Immature natural killer cell (primary cell): ENCODE measurements around the gene MBNL2. TPM values are rescaled to one million over a fixed set of nuclear protein-coding genes. Genes with fewer than 3 reads are reported as not detected.

ENCODE experiments used
- DNase-seq, 3 donors: peaks; one replicate each; pipeline ENCODE4 v3.0.0; 2022; ENCODE audit warnings: mixed read lengths in 1 of 3
- H3K27ac Mint-ChIP-seq, 6 donors: one replicate each; pipeline ENCODE4 v1.8.0; 2020; ENCODE audit warnings: mixed read lengths in 6 of 6, mild to moderate bottlenecking in 5 of 6, inconsistent platforms in 4 of 6, moderate library complexity in 3 of 6
- H3K27me3 Mint-ChIP-seq, 3 donors: one replicate each; pipeline ENCODE4 v1.8.0; 2020 to 2021; ENCODE audit warnings: low read depth in 3 of 3, mild to moderate bottlenecking in 3 of 3, mixed read lengths in 3 of 3, moderate library complexity in 3 of 3, inconsistent platforms in 1 of 3
- H3K36me3 Mint-ChIP-seq, 3 donors: one replicate each; pipeline ENCODE4 v1.8.0; 2020; ENCODE audit warnings: mixed read lengths in 3 of 3, inconsistent platforms in 2 of 3, mild to moderate bottlenecking in 2 of 3
- H3K4me1 Mint-ChIP-seq, 2 donors: one replicate each; pipeline ENCODE4 v1.8.0; 2020; ENCODE audit warnings: inconsistent platforms in 2 of 2, mild to moderate bottlenecking in 2 of 2, mixed read lengths in 2 of 2, moderate library complexity in 1 of 2
- H3K4me3 Mint-ChIP-seq, 5 donors: one replicate each; pipeline ENCODE4 v1.8.0; 2020; ENCODE audit warnings: mild to moderate bottlenecking in 5 of 5, mixed read lengths in 5 of 5, inconsistent platforms in 3 of 5, moderate library complexity in 3 of 5
- H3K9me3 Mint-ChIP-seq, 6 donors: one replicate each; pipeline ENCODE4 v1.8.0; 2020; ENCODE audit warnings: mild to moderate bottlenecking in 6 of 6, mixed read lengths in 6 of 6, inconsistent platforms in 4 of 6, moderate library complexity in 3 of 6
- polyA plus RNA-seq, 3 donors: library from polyadenylated mRNA; unstranded; fragments of 300-500 nt; fragmentation: Illumina TruSeq; gene quantifications; one replicate each; pipeline ENCODE4 v1.2.3, GENCODE V29; 2021

Gene MBNL2
- 10 to 100 TPM; 11.7 to 19.4 (median 18.6) TPM for polyA plus RNA-seq

DNA sequence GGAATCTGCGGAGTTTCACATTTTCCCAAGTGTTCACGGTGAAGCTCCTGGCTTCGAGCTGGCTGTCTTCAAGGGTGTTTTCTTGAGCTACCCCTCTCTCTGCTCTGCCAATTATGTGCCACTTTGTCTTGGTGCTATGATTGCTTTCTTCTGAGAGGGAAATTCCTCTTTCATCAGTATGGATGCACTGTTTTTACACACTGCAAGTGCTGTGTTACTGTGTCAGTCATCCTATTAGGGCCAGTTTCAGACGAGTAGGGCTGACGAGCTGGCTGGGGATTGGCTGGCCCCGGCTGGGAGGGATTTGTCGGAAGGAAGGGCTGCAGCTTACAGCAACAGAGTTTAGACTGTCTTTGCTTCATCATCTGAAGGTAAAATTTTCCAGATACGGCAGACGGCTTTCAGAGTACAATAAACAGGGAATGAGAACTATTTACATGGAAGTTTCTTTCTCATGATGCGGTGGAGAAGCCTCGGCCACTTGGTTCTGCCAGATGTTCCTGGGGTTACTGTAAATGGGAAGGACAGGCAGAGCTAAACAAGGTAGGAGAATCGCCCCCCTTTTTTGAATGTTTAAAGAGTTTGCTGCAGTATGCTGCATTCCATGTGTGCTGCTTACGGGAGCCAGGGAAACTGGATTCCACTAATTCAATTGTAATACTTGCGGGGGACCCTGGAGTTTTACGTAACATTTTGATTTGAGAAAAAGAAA, at the start of gene MBNL2:
MBNL2 (plus strand) TSS at position 345 of the 712 bp plus-strand sequence. CDS start 53,903 bp downstream, outside the sequence.
- DNase-seq, result peak; percentile 78 to 81 (median 81)
- Mint-ChIP-seq H3K36me3 (no peaks in the 10 kb centered on the region), H3K9me3 (no peaks in the 10 kb centered on the region), H3K4me3 (peak within 1 kb of the TSS; percentile 88 to 98 (median 93)), H3K27ac (peak within 1 kb of the TSS; percentile 91 to 99 (median 95)), H3K27me3 (peaks cover 0 to 6% (median 5%) of the 10 kb centered on the region in 3 donors), H3K4me1 (peaks cover 46 to 51% of the 10 kb centered on the region in 2 donors)

DNA sequence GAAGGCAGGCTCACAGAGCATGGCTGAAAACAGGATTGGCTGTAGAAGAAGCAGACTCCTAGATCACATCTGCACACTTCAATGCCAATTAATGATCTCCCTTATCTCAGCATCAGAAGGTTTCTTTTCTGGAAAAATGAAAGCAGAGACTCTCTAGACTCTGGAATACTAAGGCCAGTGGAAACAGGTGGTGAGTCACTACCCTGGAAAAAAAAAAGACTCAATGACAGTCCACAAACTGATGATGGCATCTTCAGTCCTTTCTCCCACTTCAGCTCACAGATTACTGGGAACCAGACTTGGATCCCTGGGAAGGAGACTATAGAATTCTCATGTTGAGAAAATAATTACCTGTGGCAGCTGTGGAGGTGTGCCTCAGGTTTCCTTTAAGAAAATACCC, 47.5 kb upstream of the MBNL2 start:
- H3K9me3 Mint-ChIP-seq, result no peaks in the 10 kb centered on the region
- H3K4me1 Mint-ChIP-seq, result no peaks in the 10 kb centered on the region
- H3K36me3 Mint-ChIP-seq, result no peaks in the 10 kb centered on the region
- peaks cover 2 to 4% (median 4%) of the 10 kb centered on the region in 3 donors for H3K27me3 Mint-ChIP-seq
- DNase-seq, result no peak
- H3K27ac Mint-ChIP-seq, result no peak overlapping the region
- no peak overlapping the region for H3K4me3 Mint-ChIP-seq

DNA sequence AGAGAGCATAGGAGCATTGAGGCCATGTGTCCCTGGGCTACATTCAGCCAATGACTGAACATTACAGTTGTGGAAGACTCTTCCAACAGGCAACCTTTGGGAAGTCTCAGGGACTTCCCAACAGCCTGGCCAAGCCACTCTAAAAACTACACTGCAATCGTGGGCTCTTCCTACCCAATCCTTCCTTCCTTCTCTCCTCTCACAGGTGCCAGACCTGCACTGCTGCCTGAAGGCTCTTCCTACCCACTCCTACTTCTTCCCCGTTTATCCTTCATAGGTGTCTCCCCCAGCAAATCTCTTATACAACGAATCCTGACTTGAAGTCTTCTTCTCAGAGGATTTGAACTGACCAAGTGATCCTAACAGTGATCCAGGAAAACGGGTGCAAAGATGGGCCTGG, 47.1 kb upstream of the MBNL2 start:
- Mint-ChIP-seq H3K27me3 (peaks cover 2 to 4% (median 4%) of the 10 kb centered on the region in 3 donors), H3K9me3 (no peaks in the 10 kb centered on the region), H3K27ac (no peak overlapping the region), H3K4me3 (no peak overlapping the region), H3K36me3 (no peaks in the 10 kb centered on the region), H3K4me1 (no peaks in the 10 kb centered on the region)
- DNase-seq, result no peak

DNA sequence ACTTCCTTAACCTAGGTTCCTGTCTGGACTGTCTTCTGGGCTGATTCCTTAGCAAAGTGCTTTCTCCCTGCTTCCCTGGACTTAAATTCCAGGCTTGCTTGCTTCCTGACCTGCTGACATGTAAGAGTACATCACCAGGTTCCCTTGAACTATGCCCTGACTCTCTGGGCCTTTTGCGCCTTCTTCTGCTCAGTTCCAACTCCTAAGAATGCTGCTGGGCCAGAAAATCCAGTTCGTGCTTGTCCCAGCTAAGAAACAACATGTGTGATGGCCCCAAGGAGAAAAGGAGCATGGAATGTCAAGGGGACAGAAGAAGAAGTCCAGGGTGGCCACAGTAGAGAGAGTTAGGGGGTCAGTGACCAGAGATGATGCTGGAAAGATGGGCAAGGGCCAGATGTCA, 42.6 kb upstream of the MBNL2 start:
- Mint-ChIP-seq H3K27me3 (peaks cover 0 to 4% (median 2%) of the 10 kb centered on the region in 3 donors), H3K36me3 (no peaks in the 10 kb centered on the region), H3K4me3 (no peak overlapping the region), H3K4me1 (no peaks in the 10 kb centered on the region), H3K9me3 (no peaks in the 10 kb centered on the region), H3K27ac (no peak overlapping the region)
- no peak for DNase-seq

DNA sequence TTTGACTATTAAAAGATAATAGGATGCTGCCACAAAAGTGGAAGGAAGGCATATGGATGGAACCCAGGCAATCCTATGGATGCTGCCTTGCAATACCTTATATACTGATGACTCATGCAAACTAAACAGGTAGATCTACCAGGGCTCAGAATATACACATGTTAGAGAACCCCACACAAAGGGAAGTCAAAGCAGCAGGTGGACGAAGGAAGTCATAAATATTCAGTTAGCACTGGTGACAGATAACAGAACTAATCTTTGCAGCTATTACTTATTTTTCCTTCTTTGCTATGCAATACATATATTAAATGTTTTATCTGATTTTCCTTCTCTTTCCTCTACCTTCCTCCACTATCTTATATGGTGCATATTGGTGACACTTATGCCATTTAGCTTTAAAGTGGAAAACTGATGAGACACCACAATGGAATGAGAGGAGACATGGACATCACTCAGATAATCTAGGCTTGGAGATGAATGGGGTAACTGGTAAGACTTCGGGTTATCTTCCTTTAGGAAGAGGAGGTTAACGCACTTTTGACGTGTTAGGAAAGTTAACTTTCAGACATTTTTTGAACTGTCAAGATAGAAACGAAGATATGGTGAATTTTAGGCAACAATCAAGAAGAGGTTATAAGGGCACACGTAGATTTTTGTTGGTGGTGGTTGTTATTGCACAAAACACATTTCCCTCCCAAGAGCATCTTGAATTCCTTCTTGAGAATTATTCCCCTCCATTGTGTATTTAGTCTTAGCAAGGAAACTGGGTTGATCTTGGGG, 39.8 kb upstream of the MBNL2 start:
- Mint-ChIP-seq H3K27me3 (peaks cover 0 to 5% (median 5%) of the 10 kb centered on the region in 3 donors), H3K4me3 (no peak overlapping the region), H3K9me3 (no peaks in the 10 kb centered on the region), H3K36me3 (no peaks in the 10 kb centered on the region), H3K27ac (no peak overlapping the region), H3K4me1 (no peaks in the 10 kb centered on the region)
- DNase-seq, result no peak

- no peaks in the 10 kb centered on the region for H3K9me3 Mint-ChIP-seq
- H3K36me3 Mint-ChIP-seq, result no peaks in the 10 kb centered on the region
- DNase-seq, result no peak
- no peaks in the 10 kb centered on the region for H3K4me1 Mint-ChIP-seq
- no peak overlapping the region for H3K4me3 Mint-ChIP-seq
- no peak overlapping the region for H3K27ac Mint-ChIP-seq
- peaks cover 3 to 4% (median 3%) of the 10 kb centered on the region in 3 donors for H3K27me3 Mint-ChIP-seq
Observed at GRCh38 chr13:97185291-97185690, 36.8 kb upstream of the MBNL2 start.

GRCh38 chr13:97185751-97186150, 36.4 kb upstream of the MBNL2 start:
- Mint-ChIP-seq H3K27ac (no peak overlapping the region), H3K4me1 (no peaks in the 10 kb centered on the region), H3K27me3 (peaks cover 3 to 4% (median 3%) of the 10 kb centered on the region in 3 donors), H3K4me3 (no peak overlapping the region), H3K36me3 (no peaks in the 10 kb centered on the region), H3K9me3 (no peaks in the 10 kb centered on the region)
- DNase-seq, result no peak

DNA sequence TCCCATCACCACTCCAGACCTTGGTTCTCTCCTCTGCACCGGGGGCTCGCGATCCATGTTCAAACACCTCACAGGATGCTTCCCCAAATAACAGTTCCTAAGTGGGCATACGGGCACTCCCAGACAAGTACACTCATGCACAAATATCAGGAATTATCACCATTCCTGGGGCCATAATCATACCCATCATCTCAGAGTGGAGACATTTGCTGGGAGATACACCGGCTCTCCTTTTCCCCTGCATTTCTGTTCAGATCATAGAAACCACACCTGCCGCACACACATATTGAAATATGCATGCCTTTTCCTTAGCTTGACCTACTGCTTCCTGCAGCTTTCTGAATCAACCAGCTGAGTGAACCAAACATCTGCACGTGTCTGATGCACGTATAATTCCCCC, 33.9 kb upstream of the MBNL2 start:
- H3K36me3 Mint-ChIP-seq, result no peaks in the 10 kb centered on the region
- H3K4me3 Mint-ChIP-seq, result no peak overlapping the region
- H3K27ac Mint-ChIP-seq, result no peak overlapping the region
- H3K4me1 Mint-ChIP-seq, result no peaks in the 10 kb centered on the region
- no peak for DNase-seq
- peaks cover 3 to 5% (median 3%) of the 10 kb centered on the region in 3 donors for H3K27me3 Mint-ChIP-seq
- no peaks in the 10 kb centered on the region for H3K9me3 Mint-ChIP-seq

DNA sequence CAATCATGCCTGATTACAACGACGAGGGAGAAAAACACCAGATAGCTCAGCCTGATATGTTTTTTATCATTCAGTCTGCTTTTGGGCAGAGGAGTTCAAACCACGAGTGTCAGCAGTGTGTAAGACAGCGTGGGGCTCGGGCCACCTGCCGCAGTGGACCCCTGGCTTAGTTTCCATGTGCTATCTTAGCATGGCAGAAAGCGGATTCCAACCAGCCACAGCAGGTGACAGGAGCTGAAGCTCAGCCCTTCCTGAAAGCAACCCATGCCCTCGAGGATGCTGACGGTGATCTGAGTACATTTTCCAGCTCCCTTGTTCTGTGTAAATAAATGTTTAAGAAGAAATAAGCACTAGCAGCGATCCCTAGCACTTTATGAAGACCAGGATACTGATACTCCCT, 32.2 kb upstream of the MBNL2 start:
- H3K36me3 Mint-ChIP-seq, result no peaks in the 10 kb centered on the region
- H3K27ac Mint-ChIP-seq, result no peak overlapping the region

DNA sequence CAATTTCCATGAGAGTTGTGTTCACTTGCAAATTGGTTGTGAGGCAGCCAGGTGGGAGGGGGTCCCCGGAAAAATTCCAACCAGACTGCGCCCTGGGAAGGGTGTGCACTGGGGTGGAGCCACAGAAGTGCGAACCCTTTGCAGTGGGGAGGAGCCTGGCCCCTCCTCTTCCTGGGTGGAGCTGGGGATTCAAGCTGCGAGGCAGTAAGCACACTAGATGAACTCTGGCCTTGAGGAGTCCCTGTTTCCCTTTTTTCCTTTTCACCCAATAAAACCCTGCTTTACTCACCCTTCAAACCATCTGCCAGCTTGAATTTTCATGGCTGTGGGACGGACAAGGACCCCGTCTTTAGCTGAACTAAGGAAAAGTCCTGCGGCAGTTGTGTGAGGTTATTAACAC, 31.0 kb upstream of the MBNL2 start:
- H3K9me3 Mint-ChIP-seq, result no peaks in the 10 kb centered on the region
- H3K27me3 Mint-ChIP-seq, result peaks cover 3 to 5% (median 4%) of the 10 kb centered on the region in 3 donors
- no peaks in the 10 kb centered on the region for H3K36me3 Mint-ChIP-seq
- H3K27ac Mint-ChIP-seq, result no peak overlapping the region
- H3K4me1 Mint-ChIP-seq, result peaks cover 0 to 5% of the 10 kb centered on the region in 2 donors
- H3K4me3 Mint-ChIP-seq, result no peak overlapping the region
- DNase-seq, result no peak

More for the DNA sequence above, 32.2 kb upstream of the MBNL2 start:
- Mint-ChIP-seq H3K4me1 (peaks cover 0 to 3% of the 10 kb centered on the region in 2 donors), H3K27me3 (peaks cover 3 to 5% (median 4%) of the 10 kb centered on the region in 3 donors), H3K9me3 (no peaks in the 10 kb centered on the region), H3K4me3 (no peak overlapping the region)
- no peak for DNase-seq

- Mint-ChIP-seq H3K9me3 (no peaks in the 10 kb centered on the region), H3K4me3 (no peak overlapping the region), H3K4me1 (peaks cover 0 to 5% of the 10 kb centered on the region in 2 donors), H3K36me3 (no peaks in the 10 kb centered on the region), H3K27ac (no peak overlapping the region), H3K27me3 (peaks cover 3 to 6% (median 3%) of the 10 kb centered on the region in 3 donors)
- no peak for DNase-seq
Observed at GRCh38 chr13:97191615-97192014, 30.5 kb upstream of the MBNL2 start.

DNA sequence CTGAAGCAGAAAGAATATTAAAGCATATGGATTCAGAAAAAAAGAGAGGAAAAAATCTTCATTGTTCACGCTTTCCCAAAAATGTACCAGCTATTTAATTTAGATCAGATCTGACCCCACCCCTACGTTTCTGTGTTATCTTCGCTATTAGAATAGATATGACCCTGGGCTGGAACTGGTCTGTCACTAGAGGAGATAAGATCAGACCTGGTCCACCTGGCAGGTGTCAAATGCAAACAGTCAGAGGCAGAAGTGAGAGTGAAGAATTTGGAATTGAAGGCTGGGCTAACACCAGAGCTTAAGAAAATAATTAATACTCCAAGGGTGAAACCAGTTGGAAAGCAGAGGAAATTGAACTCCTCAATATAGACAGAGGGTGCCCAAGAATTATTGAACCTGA, 30.0 kb upstream of the MBNL2 start:
- H3K36me3 Mint-ChIP-seq, result no peaks in the 10 kb centered on the region
- no peak for DNase-seq
- H3K27ac Mint-ChIP-seq, result no peak overlapping the region

GRCh38 chr13:97193577-97193976, 28.6 kb upstream of the MBNL2 start:
- H3K4me3 Mint-ChIP-seq, result no peak overlapping the region
- DNase-seq, result no peak
- peaks cover 3 to 6% (median 4%) of the 10 kb centered on the region in 3 donors for H3K27me3 Mint-ChIP-seq
- peaks cover 0 to 5% of the 10 kb centered on the region in 2 donors for H3K4me1 Mint-ChIP-seq
- no peaks in the 10 kb centered on the region for H3K36me3 Mint-ChIP-seq
- H3K9me3 Mint-ChIP-seq, result peaks cover 0 to 2% (median 0%) of the 10 kb centered on the region in 6 donors
- H3K27ac Mint-ChIP-seq, result no peak overlapping the region

More for the DNA sequence above, 30.0 kb upstream of the MBNL2 start:
- H3K27me3 Mint-ChIP-seq, result peaks cover 3 to 6% (median 3%) of the 10 kb centered on the region in 3 donors
- H3K4me3 Mint-ChIP-seq, result no peak overlapping the region
- no peaks in the 10 kb centered on the region for H3K9me3 Mint-ChIP-seq
- peaks cover 0 to 5% of the 10 kb centered on the region in 2 donors for H3K4me1 Mint-ChIP-seq

DNA sequence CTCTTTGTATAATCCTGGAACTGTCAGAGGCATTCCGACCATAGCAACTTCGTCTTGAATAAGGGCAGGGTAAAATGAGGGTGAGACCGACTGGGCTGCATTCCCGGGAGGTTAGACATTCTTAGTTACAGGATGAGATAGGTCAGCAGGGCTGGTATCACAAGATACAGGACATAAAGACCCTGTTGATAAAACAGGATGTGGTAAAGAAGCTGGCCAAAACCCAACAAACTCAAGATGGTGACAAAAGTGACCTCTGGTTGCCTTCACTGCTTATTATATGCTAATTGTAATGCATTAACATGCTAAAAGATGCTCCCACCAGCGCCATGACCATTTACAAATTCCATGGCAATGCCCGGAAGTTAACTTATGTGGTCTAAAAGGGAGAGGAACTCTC, 27.7 kb upstream of the MBNL2 start:
- H3K4me1 Mint-ChIP-seq, result peaks cover 0 to 5% of the 10 kb centered on the region in 2 donors
- no peak overlapping the region for H3K27ac Mint-ChIP-seq
- H3K4me3 Mint-ChIP-seq, result no peak overlapping the region
- peaks cover 3 to 5% (median 3%) of the 10 kb centered on the region in 3 donors for H3K27me3 Mint-ChIP-seq
- no peaks in the 10 kb centered on the region for H3K36me3 Mint-ChIP-seq
- no peak for DNase-seq
- peaks cover 0 to 3% (median 0%) of the 10 kb centered on the region in 6 donors for H3K9me3 Mint-ChIP-seq
